GM21528 (cell line): Measurements from ENCODE around the gene GARNL3.
A peak's percentile ranks its signal among the peaks of the same experiment; 100 is the strongest.

Source experiments
- ATAC-seq: cut with Tn5 transposase; IDR thresholded peaks from one replicate; pipeline ENCODE4 v1.9.1; 2021; ENCODE audit warnings: mild to moderate bottlenecking, moderate library complexity; ENCODE audit not compliant: unreplicated experiment, low FRiP score

Gene GARNL3

GRCh38 chr9:127382541-127382940, 118.0 kb downstream of the GARNL3 start:
- ATAC-seq = no peak

GRCh38 chr9:127384016-127384730, 119.6 kb downstream of the GARNL3 start:
- no peak for ATAC-seq

GRCh38 chr9:127384901-127385300, 120.3 kb downstream of the GARNL3 start:
- ATAC-seq = no peak

- no peak for ATAC-seq
Observed at GRCh38 chr9:127386249-127386648, 121.7 kb downstream of the GARNL3 start.

- ATAC-seq = no peak
Observed at GRCh38 chr9:127386981-127387380, 122.4 kb downstream of the GARNL3 start.

GRCh38 chr9:127388037-127388855, 123.7 kb downstream of the GARNL3 start:
- peak; percentile 46 for ATAC-seq

- ATAC-seq = no peak
Observed at GRCh38 chr9:127388856-127389238, 124.3 kb downstream of the GARNL3 start.

- ATAC-seq = no peak
Observed at GRCh38 chr9:127389381-127390247, 125.0 kb downstream of the GARNL3 start.

- ATAC-seq = no peak
Observed at GRCh38 chr9:127390248-127390545, 125.6 kb downstream of the GARNL3 start.

GRCh38 chr9:127390563-127390962, 126.0 kb downstream of the GARNL3 start:
- no peak for ATAC-seq

GRCh38 chr9:127392166-127392565, 127.6 kb downstream of the GARNL3 start:
- ATAC-seq = no peak

- no peak for ATAC-seq
Observed at GRCh38 chr9:127392976-127393375, 128.4 kb downstream of the GARNL3 start.

- no peak for ATAC-seq
Observed at GRCh38 chr9:127393645-127394044, 129.1 kb downstream of the GARNL3 start.

GRCh38 chr9:127395497-127396252, 131.1 kb downstream of the GARNL3 start:
- no peak for ATAC-seq

GRCh38 chr9:127396253-127396807, 131.8 kb downstream of the GARNL3 start:
- peak; percentile 12 for ATAC-seq

GRCh38 chr9:127396808-127397645, 132.5 kb downstream of the GARNL3 start, which contains the start of gene SLC2A8:
Gene SLC2A8 (plus strand): TSS chr9:127397169. CDS start chr9:127397231, 62 bp downstream.
- peak; percentile 95 for ATAC-seq

GRCh38 chr9:127397646-127398274, 133.2 kb downstream of the GARNL3 start:
- ATAC-seq = no peak

GRCh38 chr9:127398275-127398647, 133.7 kb downstream of the GARNL3 start:
- ATAC-seq = no peak
